Measurements from ENCODE around the gene COL11A1. TPM values are rescaled to one million over a fixed set of nuclear protein-coding genes. Genes with fewer than 3 reads are reported as not detected.

Gene COL11A1
- total RNA-seq, 1 experiment from 2014 or later = not detected

DNA sequence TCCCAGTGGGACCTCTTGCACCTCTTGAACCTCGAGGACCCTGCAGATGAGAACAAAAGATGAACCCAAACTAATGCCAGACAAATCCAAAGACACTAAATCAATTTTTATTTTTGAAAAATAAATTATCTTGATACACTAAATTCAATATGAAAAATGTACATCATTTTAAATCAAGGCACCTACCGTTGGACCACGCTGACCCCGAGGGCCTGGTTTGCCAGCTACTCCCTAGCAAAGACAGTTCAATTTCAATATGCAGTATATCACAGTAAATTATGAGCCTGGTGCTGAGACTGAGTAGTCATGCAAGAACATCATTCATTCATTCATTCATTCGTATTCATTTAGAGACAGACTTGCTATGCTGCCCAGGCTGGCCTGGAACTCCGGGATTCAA, 129.4 kb downstream of the COL11A1 start:
- H3K9me3 Mint-ChIP-seq (ENCODE audit: unreplicated experiment) = no peaks in the 10 kb centered on the region

DNA sequence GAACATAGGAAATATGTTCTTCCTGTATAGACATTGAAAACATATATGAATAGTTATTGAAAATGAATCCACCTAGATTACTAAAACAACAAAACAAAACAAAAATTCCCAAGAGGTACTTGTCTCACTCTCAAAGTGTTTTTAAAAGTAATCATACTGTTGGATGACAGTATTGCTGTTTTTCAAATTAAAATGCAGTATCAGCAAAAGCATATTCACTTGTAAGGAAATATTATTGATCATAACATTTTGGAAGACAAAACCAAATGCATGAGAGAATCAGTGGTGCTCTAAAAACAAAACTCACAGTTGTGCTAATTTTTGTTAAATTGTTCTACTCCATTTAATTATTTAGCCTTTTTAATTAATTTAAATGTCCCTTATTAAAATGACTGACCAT, 131.0 kb downstream of the COL11A1 start:
- H3K4me1 ChIP-seq = no peaks in the 10 kb centered on the region
- POLR2A ChIA-PET = no interaction called here
- H3K27ac Mint-ChIP-seq (ENCODE audit: unreplicated experiment) = no peak overlapping the region
- intact Hi-C loops (cut with micrococcal nuclease; ENCODE audit: unreplicated experiment) = loop anchor here (10.0 kb wide), 1 partner anchor 352 kb away; no protein-coding TSS in a partner anchor
- TF ChIP-seq, protein P1, sequence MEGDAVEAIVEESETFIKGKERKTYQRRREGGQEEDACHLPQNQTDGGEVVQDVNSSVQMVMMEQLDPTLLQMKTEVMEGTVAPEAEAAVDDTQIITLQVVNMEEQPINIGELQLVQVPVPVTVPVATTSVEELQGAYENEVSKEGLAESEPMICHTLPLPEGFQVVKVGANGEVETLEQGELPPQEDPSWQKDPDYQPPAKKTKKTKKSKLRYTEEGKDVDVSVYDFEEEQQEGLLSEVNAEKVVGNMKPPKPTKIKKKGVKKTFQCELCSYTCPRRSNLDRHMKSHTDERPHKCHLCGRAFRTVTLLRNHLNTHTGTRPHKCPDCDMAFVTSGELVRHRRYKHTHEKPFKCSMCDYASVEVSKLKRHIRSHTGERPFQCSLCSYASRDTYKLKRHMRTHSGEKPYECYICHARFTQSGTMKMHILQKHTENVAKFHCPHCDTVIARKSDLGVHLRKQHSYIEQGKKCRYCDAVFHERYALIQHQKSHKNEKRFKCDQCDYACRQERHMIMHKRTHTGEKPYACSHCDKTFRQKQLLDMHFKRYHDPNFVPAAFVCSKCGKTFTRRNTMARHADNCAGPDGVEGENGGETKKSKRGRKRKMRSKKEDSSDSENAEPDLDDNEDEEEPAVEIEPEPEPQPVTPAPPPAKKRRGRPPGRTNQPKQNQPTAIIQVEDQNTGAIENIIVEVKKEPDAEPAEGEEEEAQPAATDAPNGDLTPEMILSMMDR (IDR thresholded peaks at IDR 0.05; ENCODE audit: insufficient read depth in 1 of 2, low read depth in 1 of 2, low read length in 1 of 2, severe bottlenecking in 1 of 2, unreplicated experiment in 1 of 2) = no peak
- no peaks in the 10 kb centered on the region for H3K9me3 ChIP-seq
- BruUV-seq (replicated peaks) = no TSS peak
- no peaks in the 10 kb centered on the region for H3K9me3 Mint-ChIP-seq (ENCODE audit: unreplicated experiment)
- H3K4me3 ChIP-seq (ENCODE audit: low read depth, low read length) = no peak overlapping the region
- H3K4me3 Mint-ChIP-seq (ENCODE audit: unreplicated experiment) = no peak overlapping the region
- DNase-seq = no peak
- H3K36me3 ChIP-seq (ENCODE audit: control insufficient read depth, insufficient read depth, low read length) = no peaks in the 10 kb centered on the region
- no peaks in the 10 kb centered on the region for H3K27me3 Mint-ChIP-seq (ENCODE audit: insufficient read depth, unreplicated experiment)
- CTCF ChIA-PET = interaction anchor here (0.6 kb wide), 1 partner anchor 92 kb away, joined by 3 read pairs; no protein-coding TSS in a partner anchor
- no peaks in the 10 kb centered on the region for H3K36me3 Mint-ChIP-seq (ENCODE audit: insufficient read depth, unreplicated experiment)
- H3K4me1 Mint-ChIP-seq (ENCODE audit: low read depth, unreplicated experiment) = no peaks in the 10 kb centered on the region
- H3K27me3 ChIP-seq (replicated peaks; ENCODE audit: control insufficient read depth, insufficient read depth, low read length) = no peaks in the 10 kb centered on the region

More for the DNA sequence above, 129.4 kb downstream of the COL11A1 start:
- H3K4me1 ChIP-seq = no peaks in the 10 kb centered on the region
- H3K36me3 ChIP-seq (ENCODE audit: control insufficient read depth, insufficient read depth, low read length) = no peaks in the 10 kb centered on the region
- no peak for DNase-seq
- intact Hi-C loops (cut with micrococcal nuclease; ENCODE audit: unreplicated experiment) = loop anchor here (10.0 kb wide), 1 partner anchor 354 kb away; no protein-coding TSS in a partner anchor
- Mint-ChIP-seq H3K4me1 (ENCODE audit: low read depth, unreplicated experiment) (no peaks in the 10 kb centered on the region), H3K36me3 (ENCODE audit: insufficient read depth, unreplicated experiment) (no peaks in the 10 kb centered on the region), H3K27me3 (ENCODE audit: insufficient read depth, unreplicated experiment) (no peaks in the 10 kb centered on the region), H3K4me3 (ENCODE audit: unreplicated experiment) (no peak overlapping the region), H3K27ac (ENCODE audit: unreplicated experiment) (no peak overlapping the region)
- POLR2A ChIA-PET = no interaction called here
- no TSS peak for BruUV-seq (replicated peaks)
- no peaks in the 10 kb centered on the region for H3K27me3 ChIP-seq (replicated peaks; ENCODE audit: control insufficient read depth, insufficient read depth, low read length)
- CTCF ChIA-PET = no interaction called here
- H3K9me3 ChIP-seq = no peaks in the 10 kb centered on the region
- TF ChIP-seq, protein P1 (IDR thresholded peaks at IDR 0.05; ENCODE audit: insufficient read depth in 1 of 2, low read depth in 1 of 2, low read length in 1 of 2, severe bottlenecking in 1 of 2, unreplicated experiment in 1 of 2) = no peak
- H3K4me3 ChIP-seq (ENCODE audit: low read depth, low read length) = no peak overlapping the region

DNA sequence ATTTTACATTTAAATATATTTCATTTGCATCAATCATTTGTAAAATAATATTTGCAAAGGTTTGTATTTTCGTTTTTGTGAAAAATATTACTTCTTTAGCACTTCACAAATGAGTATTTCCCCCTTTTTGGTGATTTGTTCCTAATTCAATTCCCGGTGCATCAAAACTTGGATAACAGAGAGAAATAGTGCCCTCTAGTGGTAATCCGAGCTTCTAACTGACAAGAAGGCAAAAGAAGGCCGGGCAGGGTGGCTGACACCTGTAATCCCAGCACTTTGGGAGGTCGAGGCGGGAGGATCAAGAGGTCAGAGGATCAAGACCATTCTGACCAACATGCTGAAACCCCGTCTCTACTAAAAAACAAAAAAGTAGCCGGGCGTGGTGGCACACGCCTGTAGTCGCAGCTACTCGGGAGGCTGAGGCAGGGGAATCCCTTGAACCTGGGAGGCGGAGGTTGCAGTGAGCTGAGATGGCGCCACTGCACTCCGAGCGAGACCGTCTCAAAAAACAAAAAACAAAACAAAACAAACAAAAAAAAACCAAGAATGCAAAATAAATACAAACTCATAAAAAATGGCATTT, 137.7 kb downstream of the COL11A1 start:
- intact Hi-C loops (cut with micrococcal nuclease; ENCODE audit: unreplicated experiment) = loop anchor here (10.0 kb wide), 1 partner anchor 346 kb away; no protein-coding TSS in a partner anchor
- CTCF ChIA-PET = interaction anchor here (1.3 kb wide), 1 partner anchor 420 kb away, joined by 3 read pairs; no protein-coding TSS in a partner anchor
- no TSS peak for BruUV-seq (replicated peaks)

More for the DNA sequence above, 137.7 kb downstream of the COL11A1 start:
- Mint-ChIP-seq H3K27me3 (ENCODE audit: insufficient read depth, unreplicated experiment) (no peaks in the 10 kb centered on the region), H3K4me1 (ENCODE audit: low read depth, unreplicated experiment) (no peaks in the 10 kb centered on the region), H3K9me3 (ENCODE audit: unreplicated experiment) (no peaks in the 10 kb centered on the region), H3K27ac (ENCODE audit: unreplicated experiment) (no peak overlapping the region), H3K4me3 (ENCODE audit: unreplicated experiment) (no peak overlapping the region), H3K36me3 (ENCODE audit: insufficient read depth, unreplicated experiment) (no peaks in the 10 kb centered on the region)
- H3K36me3 ChIP-seq (ENCODE audit: control insufficient read depth, insufficient read depth, low read length) = no peaks in the 10 kb centered on the region
- H3K4me3 ChIP-seq (ENCODE audit: low read depth, low read length) = no peak overlapping the region
- POLR2A ChIA-PET = no interaction called here
- peak in 1 of 2 experiments; percentile 47 for DNase-seq
- H3K27me3 ChIP-seq (replicated peaks; ENCODE audit: control insufficient read depth, insufficient read depth, low read length) = no peaks in the 10 kb centered on the region
- H3K9me3 ChIP-seq = no peaks in the 10 kb centered on the region
- TF ChIP-seq, protein P1 (IDR thresholded peaks at IDR 0.05; ENCODE audit: insufficient read depth in 1 of 2, low read depth in 1 of 2, low read length in 1 of 2, severe bottlenecking in 1 of 2, unreplicated experiment in 1 of 2) = peak; percentile 43 to 47
- no peaks in the 10 kb centered on the region for H3K4me1 ChIP-seq
